SIG-M5 treated with dmso at 0.1 percent for 504 hours (cell line): ENCODE data around the gene IL12RB1.
A peak's percentile ranks its signal among the peaks of the same experiment; 100 is the strongest.

Experiments
- DNase-seq: peaks from one replicate; lab custom pipeline; 2025; ENCODE audit not compliant: unreplicated experiment; lab: John Stamatoyannopoulos, UW

The IL12RB1 gene

GRCh38 chr19:18086590-18087138, at the start of gene IL12RB1:
IL12RB1 (minus strand) TSS chr19:18086934; CDS start chr19:18086823, 111 bp downstream.
- peak; percentile 52 for DNase-seq

DNA sequence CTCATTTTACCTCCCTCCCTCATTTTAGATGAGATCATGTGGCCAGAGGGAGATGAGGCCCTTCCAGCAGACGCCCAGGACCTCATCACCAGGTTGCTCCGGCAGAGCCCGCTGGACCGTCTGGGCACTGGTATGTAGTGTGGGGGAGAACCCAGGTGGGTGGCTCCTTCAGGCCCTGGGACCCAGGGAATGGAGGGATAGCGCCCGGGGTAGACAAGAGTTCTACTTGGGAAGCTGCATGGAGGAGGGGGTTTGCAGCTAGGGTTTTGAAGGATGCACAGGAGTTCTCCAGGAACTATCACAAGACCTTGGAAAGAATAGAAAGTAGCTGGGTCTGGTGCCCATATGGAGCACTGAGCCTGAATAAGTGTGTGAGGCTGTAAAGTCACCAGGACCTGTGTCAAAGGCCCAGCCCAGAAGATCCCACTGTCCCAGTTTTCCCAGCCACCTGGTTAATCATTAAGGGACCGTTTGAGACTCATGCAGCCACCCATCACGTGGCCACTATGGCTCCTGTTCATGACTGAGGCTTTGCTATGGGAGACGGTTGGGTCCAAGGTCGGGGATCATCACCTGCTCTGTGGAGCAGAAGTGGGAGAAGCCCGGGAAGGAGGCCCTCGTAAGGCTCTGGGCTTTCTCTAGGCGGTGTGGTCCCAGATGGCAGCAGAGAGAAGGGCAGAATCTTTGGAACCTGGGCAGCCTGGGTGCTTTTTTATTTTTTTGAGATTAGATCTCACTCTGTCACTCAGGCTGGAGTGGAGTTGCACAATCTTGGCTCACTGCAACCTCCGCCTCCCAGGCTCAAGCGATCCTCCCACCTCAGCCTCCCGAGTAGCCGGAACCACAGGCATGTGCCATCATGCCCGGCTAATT, 49.2 kb upstream of the IL12RB1 start:
- DNase-seq = no peak

GRCh38 chr19:18131841-18132596, 45.3 kb upstream of the IL12RB1 start:
- DNase-seq = no peak

DNA sequence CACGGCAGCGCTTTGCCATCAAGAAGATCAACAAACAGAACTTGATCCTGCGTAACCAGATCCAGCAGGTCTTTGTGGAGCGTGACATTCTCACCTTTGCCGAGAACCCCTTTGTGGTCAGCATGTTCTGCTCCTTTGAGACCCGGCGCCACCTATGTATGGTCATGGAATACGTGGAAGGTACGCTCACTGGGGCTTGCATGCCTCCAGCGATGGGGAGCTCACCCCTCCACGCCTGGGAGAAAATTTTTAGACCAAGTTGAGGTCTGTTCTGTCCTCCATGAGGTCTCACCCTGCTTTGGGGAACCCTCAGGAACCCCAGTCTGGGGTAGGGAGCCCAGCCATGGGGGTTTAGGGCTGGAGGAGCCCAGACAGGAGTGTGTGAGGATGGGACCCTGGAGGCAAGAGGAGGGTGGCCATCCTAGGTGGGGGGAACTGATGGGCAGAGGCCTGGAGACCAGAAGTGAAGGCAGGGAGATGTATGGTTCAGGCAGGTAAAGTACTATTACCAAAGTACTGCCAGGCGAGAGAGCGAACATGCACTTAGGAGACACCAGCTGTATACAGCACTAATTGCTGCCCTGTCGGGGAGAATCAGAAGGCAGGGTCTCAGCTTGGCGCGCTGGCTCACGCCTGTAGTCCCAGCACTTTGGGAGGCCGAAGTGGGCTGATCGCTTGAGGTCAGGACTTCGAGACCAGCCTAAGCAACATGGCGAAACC, 43.9 kb upstream of the IL12RB1 start:
- no peak for DNase-seq

- no peak for DNase-seq
Observed at GRCh38 chr19:18128805-18129204, 42.1 kb upstream of the IL12RB1 start.

DNA sequence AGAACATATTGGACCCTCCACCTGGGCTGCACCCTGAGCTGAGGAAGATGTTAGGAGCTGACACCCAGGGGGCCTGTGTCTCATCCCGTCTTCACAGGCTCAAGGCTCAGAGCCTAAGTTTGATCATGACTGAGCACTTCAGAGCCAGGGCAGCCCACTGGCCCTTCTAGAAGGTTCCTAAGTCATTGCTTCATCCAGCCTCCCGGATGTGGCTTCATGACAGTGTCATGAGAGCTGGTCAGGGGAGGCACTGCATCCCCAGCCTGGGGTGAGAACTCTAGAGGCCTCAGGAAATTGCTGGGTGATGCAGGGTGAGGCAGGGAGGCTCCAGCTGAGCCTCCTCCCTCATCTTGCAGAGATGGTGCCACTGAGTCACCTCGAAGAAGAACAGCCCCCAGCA, 41.3 kb upstream of the IL12RB1 start:
- DNase-seq = peak; percentile 60

- no peak for DNase-seq
Observed at GRCh38 chr19:18126097-18126496, 39.4 kb upstream of the IL12RB1 start.

DNA sequence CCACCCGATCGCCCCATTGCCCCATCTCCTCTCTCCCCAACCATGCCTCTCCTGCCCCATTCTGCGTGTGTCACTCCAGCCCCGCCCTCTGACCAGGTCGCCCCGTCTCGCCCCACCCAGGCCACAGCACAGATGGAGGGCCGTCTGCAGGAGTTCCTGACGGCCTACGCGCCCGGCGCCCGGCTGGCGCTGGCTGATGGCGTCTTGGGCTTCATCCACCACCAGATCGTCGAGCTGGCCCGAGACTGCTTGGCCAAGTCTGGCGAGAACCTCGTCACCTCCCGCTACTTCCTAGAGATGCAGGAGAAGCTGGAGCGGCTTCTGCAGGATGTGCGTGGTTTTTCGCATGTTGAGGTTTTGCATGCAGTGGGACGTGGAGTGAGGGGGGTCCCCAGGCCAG, 37.1 kb upstream of the IL12RB1 start:
- no peak for DNase-seq

- DNase-seq = no peak
Observed at GRCh38 chr19:18122860-18123795, 36.4 kb upstream of the IL12RB1 start.

DNA sequence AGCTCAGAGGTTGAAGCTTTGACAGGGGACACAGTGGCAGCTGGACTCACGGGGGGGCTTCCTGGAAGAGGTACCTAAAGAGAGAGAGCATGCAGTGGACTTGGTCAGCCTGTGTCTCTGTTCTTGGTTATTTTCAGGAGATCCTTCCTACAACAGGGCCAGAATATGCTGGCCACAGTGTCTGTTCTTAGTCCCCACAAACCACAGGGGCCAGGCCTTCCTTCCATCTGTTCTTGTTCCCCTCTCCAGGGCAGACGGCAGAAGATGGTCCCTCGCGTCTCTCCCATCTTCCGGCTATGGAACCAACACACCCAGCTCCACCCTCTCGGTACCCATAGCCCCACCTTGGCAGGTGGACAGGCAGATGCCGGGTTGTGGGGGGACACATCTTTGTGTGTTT, 35.7 kb upstream of the IL12RB1 start:
- DNase-seq = no peak

DNA sequence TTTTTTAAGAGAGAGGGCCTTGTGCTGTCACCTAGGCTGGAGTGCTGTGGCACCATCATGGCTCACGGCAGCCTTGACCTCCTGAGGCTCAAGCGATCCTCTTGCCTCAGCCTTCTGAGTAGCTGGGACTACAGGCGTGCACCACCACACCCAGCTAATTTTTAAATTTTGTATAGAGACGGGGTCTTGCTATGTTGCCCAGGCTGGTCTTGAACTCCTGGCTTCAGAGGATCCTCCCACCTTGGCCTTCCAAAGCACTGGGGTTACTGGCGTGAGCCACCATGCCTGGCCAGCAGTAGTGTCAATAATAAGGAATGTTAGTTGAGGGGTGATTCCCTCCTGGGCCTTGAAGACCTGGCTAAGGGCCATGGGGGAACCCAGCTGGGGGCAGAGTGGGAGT, 34.4 kb upstream of the IL12RB1 start:
- no peak for DNase-seq

GRCh38 chr19:18120127-18120526, 33.4 kb upstream of the IL12RB1 start:
- DNase-seq = no peak

DNA sequence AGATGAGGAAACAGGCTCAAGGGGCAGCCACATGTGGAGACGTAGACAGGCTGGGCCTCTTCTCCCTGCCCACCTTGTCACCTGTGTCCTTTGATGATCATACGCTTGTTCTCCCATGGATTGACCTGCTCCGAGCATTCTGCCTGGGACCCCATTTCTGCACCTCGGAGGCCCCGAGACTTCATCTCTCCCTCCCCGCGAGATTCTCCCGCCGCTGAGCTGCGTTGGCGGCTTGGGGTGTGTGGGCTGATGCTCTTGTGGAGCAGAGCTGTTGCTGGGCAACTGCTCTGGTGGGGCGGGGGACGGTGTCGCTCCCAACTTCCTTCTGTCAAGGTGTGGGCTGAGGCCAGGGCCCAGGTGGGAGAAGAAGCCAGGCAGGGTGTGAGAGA, 33.0 kb upstream of the IL12RB1 start:
- no peak for DNase-seq

DNA sequence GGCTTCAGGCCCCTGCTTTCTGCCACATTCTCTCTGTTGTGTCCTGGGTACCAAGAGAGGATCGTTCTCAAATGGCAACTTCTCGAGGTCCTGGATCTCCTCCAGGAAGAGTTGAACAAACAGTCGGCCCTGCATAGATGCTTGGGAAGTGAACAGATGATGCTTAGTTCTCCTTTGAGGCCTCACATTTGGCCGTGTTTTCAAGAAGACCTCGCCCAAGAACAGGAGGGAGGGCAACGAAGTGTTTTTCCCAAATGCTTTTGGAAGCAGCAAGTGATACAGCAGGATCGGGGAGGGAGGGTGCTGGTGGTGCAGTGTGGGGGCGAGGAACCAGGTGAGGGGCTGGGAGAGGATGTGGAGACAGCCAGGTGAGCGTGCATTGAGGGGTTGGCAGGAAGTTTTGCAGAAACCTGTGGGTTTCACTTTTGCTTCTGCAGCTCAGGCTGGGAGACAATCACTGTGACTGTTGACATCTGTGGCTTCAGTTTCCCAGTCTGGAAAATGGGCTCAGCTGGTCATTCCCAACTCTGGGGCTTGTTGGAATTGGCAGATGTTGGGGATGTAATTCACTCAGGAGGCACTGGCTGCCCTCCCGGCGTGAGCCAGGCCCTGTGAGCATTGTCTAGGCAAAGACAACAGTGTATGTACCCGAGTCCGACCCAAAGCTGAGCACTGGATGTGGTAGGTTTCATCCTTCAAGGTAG, 32.4 kb upstream of the IL12RB1 start:
- DNase-seq = no peak

DNA sequence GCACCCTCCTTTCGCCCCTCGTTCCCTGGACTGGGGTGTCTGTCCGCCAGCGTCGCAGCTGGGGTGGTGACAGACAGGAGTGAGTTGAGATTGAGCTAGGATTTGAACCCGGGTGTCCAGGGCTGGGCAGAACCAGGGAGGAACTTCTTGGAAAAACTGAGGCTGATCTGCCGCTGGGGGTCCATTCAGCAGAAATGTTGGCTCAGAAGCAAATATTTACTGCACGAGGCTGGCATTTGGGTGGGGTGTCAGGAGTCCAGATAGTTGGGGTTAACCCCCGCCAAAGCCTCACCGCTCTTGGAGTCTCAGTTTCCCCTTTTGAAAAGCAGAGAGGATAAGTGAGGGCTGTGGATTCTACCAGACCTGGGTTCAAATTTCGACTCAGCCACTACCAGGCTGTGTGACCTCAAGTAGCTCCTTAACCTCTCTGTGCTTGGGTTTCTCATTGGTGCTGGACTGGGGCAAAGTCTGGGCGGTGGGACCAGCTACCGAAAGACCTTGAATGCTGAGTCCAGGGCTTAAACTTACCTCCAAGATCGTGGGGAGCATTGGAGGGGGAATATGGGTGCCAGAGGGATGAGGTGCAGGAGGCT, 31.8 kb upstream of the IL12RB1 start:
- no peak for DNase-seq

DNA sequence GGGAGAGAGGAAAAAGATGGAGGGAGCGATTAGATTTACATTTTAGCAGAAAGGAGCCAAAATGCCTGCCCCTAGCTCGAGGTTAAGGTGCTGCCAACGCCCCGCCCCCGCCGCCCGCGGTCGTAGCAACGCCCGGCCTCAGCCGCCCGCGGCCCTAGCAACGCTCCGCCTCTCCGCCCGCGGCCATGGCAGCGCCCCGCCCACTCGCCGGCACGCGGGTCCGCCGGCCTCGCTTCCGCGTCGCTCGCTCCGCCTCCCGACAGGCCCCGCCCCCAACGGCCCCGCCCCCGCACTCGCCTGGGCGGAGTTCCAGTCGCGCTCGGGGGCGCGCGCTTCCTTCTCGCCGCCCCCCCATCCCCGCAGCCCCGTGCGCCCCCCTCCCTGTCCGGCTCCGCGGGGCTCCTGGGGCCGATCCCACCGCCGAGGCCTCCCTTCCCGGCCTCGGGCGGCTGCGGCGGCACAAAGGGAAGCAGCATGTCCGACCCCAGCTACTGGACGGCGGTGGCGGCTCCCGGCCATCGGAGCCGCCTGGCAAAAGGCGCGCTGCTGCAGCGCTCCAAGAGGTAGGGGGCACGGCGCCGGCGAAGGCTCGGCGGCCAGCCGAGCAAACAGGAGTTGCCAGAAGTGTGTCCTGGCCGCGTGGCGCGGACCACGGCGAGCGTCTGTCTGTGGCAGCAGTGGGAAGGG, 31.1 kb upstream of the IL12RB1 start:
- peak; percentile 81 for DNase-seq

DNA sequence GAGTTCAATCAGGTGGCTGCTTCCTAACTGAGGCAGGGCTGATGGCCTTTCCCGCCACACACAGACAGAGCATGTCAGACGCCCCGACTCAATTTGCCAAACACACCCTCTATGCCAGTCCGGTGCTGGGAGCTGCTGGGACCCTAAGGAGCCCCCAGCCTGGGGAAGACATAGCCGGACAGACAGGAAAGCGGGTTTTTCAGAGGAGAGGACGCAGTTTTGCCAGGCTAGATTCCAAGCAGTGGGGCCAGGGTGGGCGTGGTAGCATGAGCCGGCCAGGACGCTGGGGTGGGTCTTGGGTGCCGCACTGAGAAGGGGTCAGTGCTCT, 30.6 kb upstream of the IL12RB1 start:
- DNase-seq = no peak

- DNase-seq = no peak
Observed at GRCh38 chr19:18114483-18114882, 27.7 kb upstream of the IL12RB1 start.

GRCh38 chr19:18113827-18114226, 27.1 kb upstream of the IL12RB1 start:
- DNase-seq = no peak
